GOT3 (cell line): ENCODE data around the gene ANKH.

ENCODE experiments used
- DNase-seq: peaks from one replicate; lab custom pipeline; 2025; ENCODE audit warnings: mixed read lengths; lab: John Stamatoyannopoulos, UW

The ANKH gene

GRCh38 chr5:14664270-14665100, 207.1 kb downstream of the ANKH start, which contains the start of gene OTULIN:
Gene OTULIN, plus strand, starts transcription at chr5:14664718. Its CDS starts 108 bp downstream, at chr5:14664826.
- peak; percentile 79 for DNase-seq

- no peak for DNase-seq
These were observed 207.8 kb downstream of the ANKH start for GRCh38 chr5:14663734-14664269.

GRCh38 chr5:14662721-14663260, 208.8 kb downstream of the ANKH start:
- no peak for DNase-seq

- no peak for DNase-seq
These were observed 210.7 kb downstream of the ANKH start for GRCh38 chr5:14660833-14661232.

GRCh38 chr5:14659821-14660607, 211.6 kb downstream of the ANKH start:
- DNase-seq, result no peak

GRCh38 chr5:14656898-14657297, 214.7 kb downstream of the ANKH start:
- DNase-seq, result no peak

DNA sequence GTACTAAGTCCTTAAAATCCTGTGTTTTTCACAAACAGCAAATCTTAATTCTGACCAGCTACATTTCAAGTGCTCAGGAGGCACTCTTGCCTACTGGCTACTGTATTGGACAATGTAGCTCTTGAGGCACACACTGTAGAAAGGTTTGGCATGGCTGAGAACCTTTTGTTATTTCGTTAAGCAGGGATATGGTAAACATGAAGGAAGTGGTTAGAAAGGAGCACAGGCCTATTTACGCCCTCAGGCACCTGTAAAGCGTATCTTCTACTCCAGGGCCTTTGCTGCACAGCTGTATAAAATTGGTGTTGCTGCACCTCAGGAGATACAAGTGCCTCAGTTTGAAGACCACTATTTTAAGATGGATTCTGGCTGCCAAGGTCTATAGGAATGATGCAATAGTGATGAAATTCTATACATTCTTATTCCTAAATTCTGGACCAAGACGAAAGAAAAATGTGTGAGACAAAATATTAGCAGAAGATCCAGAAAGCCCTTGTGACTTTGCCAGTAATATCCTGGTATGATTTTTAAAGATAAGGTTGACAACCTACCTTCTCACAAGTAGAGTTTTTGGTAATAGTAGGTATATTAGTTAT, 216.3 kb downstream of the ANKH start:
- DNase-seq, result no peak
